ENCODE measurements around the gene VSIG10L.

The VSIG10L gene

DNA sequence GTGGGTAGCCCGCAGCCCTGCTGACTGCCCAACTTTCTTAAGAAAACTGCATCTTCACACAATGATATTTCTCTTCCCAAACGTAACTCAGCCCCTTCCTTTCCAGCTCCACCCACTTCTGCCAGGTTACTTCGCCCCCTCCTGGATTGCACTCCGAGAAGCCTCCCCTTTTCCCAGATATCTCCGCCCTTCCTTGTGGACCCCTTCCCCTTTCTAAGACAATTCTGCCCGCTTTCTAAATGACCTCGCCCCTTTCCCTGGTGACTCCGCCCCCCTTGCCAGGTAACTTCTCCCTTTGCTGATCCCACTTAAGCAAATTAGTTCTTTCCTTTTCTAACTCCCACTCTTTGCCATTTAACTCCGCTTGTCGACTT lies 2.6 kb downstream of the VSIG10L start:
- in situ Hi-C loops (cut with MboI; ENCODE audit: low sequenced_read_pairs) = no loop called here

DNA sequence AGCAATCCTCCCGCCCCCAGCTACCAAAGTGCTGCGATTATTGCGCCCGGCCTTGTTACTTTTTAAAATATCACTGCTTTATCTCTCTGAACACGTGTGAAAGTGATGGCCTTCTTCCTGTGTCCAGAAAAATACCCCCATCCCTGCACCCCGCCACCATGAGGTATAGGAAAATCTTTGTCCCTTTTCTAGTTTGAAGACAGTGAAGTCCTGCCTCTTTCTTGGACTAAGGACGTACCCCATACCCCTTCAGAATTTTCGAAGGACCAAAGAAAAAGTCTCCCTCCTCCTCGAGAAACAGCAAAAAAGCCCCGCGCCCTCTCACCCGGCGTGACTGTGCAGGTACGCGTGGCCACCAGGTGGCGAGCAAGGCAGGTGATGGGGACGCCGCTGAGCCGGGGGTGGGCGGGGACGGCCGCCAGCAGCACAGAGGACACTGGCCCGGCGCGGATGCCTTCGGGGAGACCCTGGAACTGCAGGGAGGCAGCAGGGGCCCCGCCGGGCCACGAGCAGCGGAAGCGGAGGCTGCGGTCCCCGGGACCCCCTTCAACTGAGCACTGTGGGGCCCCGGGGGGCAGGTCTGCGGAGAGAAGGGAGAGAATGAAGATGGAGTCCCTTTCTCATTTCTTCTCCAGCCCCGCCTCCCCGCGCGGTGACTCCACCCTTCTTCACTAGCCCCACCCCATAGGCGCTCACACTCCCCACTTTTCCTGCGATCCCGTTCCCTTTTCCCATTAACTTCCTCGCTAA lies 3.2 kb downstream of the VSIG10L start:
- in situ Hi-C loops (cut with MboI; ENCODE audit: low sequenced_read_pairs) = no loop called here

DNA sequence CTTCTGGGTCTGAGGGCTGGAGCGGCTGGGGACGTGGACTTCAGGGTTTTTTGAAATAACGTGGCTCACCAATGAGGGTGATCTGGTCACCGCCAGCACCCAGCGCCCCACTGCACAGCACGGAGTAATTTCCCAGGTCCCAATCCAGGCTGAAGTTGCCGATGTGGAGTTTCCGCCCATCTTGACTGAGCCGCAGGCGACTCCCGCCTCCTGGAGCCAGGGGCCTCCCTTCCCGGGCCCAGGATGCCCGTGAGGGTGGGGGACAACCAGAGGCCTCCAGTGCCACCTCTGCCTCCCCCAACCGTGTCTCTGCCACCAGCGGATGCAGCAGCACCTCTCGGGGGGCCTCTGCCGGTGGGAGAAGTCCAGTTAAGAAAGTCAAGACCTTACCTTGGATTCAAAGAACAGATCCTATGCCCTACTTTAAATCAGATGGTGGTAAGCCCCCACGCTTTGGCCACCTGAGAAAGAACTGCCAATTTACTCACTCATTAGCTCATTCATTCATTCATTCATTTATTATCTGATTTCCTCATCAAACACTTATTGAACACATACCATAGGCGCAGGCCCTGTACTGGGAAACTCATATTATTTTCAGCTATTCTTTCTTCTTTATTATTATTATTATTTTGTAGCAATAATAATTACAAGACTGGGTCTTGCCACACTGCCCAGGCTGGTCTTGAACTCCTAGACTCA lies 3.9 kb downstream of the VSIG10L start:
- in situ Hi-C loops (cut with MboI; ENCODE audit: low sequenced_read_pairs) = no loop called here

DNA sequence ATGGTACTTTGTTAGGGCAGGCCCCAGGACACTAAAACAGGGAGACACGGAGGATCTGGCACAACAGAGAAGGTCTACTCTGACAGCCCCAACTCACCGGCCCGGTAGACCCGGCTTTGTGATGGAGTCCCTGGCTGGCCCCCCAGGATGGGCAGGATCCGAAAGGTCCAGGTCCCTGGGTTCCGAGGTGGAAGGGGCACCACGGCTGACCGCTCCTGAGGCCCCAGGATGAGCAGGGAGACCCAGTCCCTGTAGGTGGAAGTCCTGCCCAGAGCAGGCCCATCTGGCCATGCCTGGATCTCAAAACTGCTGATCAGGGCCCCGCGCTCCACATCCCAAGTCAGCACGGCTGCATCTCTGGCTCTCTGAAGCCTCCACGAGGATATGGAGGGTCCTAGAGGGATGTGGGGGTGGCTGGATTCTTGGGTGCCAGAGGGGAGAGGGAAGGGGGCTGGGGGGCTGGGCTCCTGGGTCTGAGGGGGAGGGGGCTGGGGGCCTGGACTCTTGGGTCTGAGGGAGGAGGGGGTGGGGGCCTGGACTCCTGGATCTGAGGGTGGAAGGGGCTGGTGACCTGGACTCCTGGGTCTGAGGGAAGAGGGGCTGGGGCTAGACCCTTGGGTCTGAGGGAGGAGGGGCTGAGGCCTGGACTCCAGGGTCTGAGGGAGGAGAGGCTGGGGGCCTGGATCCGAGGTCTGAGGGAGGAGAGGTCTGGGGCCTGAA lies 4.6 kb downstream of the VSIG10L start:
- in situ Hi-C loops (cut with MboI; ENCODE audit: low sequenced_read_pairs) = no loop called here

DNA sequence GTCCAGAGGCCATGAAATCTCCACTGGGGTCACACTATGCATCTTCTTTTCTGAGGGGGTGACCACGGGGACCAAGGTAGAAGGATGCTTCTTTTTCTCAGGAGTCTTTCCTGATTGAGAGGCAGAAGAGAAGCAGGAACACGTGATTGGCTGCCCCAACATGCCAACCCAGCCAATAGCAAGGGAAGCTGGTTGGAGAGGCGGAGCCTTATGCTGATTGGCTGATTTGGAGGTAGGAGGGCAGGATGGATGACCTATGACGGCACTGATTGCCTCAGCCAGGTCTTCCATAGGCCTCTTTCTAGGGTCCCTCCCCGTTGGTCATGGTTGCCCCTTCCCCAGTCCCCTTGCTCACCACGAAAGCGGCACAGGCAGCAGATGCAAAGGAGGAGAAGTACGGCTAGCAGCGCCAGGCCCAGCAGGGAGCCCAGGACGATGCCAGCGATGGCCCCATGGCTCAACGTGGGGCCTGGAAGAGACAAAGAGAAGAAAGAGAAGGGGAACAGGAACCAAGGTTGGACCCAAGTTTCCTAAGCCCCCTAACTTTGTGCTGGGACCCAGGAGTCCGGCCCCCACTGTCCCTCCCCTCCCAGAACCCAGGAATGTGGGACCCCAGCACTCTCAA lies 8.0 kb downstream of the VSIG10L start:
- in situ Hi-C loops (cut with MboI; ENCODE audit: low sequenced_read_pairs) = no loop called here

DNA sequence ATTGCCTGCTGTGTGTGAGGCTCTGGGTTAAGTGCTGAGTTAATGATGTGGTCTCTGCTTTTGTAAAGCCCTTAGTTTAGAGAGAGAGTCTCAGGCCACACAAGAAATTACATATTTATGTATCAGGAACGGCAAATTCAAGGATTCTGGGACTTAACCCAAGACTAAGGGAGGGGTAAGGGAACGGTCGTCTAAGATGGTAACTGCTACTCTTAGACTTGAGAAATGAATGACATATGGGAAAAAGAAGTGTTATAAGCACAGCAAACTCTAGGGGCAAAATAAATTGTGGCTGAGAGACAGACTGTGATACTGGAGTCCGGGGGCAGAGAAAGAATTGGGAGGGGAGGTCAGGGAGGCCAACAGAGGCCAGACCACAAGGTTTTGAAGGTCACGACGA lies 10.2 kb downstream of the VSIG10L start:
- in situ Hi-C loops (cut with MboI; ENCODE audit: low sequenced_read_pairs) = no loop called here

DNA sequence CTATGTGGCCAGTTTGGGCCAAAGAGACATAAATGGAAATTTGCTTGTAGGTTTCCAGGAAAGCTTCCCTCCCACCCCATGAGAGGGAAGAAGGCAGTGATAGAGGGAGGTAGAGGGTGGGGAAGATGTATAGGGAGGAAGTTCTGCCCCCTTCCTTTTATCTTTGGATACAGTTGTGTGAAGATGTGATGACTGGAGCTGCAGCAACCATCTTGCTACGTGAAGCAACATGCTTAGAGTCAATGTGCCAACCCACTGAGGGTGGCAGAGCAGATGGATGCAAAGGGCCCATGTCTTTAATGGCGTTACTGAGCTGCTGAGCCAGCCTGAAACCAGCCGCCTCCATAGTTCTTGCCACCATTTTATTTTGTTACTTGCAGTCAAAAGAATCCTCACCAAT lies 10.7 kb downstream of the VSIG10L start:
- in situ Hi-C loops (cut with MboI; ENCODE audit: low sequenced_read_pairs) = no loop called here

DNA sequence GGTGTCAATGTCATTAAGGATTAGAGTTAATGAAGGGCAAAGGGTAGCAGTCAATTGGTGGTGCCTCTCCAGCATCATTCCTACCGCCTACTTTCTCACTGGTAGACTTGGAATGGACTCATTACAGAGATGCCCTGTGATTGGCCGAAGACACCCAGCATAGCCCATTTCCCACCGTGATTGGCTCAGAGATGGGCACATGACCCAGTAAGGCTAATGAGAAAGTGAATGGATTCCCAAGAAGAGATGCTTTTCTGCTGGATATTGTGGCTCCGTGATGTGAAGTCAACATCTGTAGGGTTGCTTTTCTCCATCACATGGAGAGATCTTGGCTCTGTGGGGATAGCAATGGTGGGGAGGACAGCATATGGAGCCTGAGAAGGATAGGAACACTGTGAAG lies 11.6 kb downstream of the VSIG10L start:
- in situ Hi-C loops (cut with MboI; ENCODE audit: low sequenced_read_pairs) = no loop called here

DNA sequence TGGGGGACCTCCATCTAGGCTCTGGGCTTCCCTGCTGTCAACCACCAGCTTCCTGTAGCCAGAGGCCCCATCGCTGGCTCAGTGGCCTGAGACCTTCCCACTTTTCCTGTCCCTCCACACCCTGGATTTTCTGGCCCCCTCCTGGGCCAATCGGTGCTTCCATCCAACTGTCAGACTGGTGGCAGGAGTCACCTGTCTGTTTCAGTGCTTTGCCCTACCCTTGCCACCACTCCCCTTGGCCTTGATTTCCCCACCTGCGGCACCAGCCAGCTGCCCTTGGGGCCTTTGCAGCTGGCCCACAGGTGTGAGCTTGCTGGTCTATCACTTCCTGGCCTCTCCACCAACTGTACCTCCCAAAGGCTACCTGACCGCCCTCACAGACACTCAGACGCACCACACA lies 12.5 kb downstream of the VSIG10L start:
- in situ Hi-C loops (cut with MboI; ENCODE audit: low sequenced_read_pairs) = no loop called here

DNA sequence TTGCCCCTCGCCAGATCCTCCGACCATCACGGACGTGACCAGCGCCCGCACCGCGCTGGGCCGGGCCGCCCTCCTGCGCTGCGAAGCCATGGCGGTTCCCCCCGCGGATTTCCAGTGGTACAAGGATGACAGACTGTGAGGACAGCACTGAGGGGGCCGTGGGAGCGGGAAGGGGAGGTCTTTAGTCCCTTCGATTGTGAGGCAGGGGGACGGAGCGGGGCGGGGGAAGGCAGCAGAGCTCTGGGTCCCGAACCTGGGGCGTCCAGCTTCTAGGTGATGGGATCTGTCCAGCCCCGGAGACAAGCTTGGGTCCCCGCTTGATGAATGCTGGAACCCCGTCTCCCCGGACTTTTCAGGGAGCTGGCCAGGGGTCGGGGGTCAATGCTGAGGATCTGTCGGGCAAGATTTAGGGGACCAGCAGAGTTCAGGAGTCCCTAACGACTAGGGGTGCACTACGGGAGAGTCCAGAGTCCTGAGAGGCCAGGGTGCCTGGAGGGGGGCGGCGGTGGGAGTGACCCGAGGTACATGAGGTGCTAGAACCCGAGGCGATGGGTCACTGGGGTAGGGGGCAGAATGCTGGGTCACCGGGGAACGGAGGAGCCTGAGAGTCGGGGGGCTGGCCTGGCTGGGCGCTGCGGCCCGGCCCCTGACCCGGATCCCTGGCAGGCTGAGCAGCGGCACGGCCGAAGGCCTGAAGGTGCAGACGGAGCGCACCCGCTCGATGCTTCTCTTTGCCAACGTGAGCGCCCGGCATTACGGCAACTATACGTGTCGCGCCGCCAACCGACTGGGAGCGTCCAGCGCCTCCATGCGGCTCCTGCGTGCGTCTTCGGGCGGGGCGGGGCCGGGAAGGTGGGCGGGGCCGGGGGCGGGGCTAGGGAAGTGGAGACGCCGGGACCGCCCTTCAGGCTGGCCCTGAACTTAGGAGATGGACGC lies 14.6 kb downstream of the VSIG10L start:
- in situ Hi-C loops (cut with MboI; ENCODE audit: low sequenced_read_pairs) = no loop called here

DNA sequence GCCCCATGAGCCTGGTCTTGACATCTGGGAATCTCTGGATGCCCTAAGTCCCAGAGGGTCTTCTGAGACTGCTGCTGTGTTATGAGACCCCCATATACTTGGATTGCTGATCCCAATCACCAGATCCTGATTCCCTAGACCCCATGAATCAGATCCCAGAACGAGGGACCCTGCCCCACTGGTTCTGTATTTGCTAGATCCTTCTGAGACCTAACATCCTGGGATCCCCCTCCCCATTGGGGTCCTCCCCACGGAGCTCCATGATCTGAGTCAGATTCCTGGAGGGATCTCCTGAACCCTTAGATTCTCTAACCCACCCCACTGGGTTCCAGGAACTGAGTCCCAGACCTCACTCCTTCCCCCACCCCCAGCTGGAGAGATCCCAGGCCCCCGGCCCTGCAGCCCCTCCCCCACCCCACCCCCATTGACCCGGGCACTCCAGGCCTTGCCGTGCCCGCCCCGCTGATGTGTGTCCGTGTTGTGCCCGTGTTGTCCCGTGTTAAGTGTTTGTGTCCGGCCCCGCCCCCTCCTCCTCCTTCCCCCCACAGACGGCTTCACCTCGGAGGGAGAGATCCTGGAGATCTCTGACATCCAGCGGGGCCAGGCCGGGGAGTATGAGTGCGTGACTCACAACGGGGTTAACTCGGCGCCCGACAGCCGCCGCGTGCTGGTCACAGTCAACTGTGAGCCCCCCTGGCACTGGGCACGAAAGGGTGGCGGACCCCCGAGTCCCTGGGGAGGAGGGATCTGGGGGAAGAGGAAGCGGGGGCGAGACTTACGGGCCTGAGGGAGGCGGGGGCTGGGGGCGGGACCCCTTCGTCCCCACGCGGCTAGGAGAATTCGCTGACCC lies 15.5 kb downstream of the VSIG10L start:
- in situ Hi-C loops (cut with MboI; ENCODE audit: low sequenced_read_pairs) = no loop called here

DNA sequence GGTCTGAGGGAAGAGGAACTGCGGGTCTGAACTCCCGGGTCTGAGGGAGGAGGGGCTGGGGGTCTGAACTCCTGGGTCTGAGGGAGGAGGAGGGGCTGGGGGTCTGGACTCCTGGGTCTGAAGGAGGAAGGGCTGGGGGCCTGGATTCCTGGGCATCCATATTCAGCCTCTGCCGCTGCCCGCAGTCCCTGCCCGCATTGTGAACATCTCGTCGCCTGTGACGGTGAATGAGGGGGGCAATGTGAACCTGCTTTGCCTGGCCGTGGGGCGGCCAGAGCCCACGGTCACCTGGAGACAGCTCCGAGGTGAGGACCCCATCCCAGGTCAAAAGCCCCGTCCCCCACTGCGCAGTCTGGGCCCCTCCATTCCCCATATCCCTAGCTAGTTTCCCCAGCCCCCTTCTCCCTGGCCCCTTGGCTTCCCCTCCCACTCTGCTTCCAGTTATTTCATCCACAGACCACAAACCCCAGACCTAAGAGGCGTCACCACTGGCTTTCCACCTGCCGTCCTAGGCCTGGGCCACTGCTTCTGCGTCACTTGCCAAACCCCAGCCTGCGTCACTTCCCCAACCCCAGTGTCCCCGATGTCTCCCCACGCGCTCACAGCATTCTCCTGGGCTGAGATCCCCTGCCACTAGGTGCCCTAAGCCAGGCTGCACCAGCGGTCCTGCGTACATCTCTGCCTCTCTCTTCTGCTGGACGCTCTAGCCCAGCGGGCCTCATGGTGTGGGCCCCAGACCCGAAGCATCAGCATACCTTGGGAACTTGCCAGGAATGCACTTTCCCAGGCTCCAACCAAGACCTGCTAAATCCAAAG lies 16.6 kb downstream of the VSIG10L start:
- in situ Hi-C loops (cut with MboI; ENCODE audit: low sequenced_read_pairs) = no loop called here

DNA sequence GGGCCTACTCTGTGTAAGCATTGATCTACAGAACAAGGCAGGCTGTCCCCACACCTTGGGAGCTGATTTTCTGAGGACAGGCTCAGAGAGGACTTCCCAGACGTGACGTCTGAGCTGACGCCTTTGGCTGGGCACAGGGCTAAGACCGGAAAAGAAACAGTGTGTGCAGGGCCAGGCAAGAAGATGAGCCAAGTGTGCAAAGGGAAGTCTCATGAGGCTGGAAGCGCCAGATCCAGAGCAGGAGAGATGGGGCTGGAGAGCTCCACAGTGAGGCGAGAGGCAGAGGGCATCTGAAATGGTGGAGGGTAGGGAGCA lies 17.8 kb downstream of the VSIG10L start:
- in situ Hi-C loops (cut with MboI; ENCODE audit: low sequenced_read_pairs) = no loop called here

DNA sequence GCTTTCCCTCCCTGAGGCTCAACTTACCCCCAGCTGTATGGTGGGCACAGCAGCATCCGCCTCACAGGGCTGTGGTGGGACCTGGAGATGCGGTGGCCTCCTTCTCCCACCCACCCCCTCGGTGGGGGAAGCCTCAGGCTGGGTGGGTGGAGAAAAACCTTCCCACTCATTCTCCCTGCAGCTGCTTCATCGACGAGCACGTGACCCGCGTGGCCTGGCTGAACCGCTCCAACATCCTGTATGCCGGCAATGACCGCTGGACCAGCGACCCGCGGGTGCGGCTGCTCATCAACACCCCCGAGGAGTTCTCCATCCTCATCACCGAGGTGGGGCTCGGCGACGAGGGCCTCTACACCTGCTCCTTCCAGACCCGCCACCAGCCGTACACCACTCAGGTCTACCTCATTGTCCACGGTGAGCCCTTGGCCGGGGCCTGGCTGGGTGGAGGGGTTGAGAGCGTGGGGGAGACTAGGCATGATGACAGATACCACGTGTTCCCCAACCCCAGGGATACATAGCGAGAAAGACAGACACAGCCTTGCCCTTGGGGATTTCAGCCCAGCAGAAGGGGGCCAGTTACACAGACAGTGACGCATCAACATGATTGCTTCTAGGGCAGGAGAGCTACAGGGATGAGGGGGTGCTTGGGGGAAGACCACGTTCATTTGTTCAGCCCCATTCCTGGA lies 18.3 kb downstream of the VSIG10L start:
- in situ Hi-C loops (cut with MboI; ENCODE audit: low sequenced_read_pairs) = no loop called here

DNA sequence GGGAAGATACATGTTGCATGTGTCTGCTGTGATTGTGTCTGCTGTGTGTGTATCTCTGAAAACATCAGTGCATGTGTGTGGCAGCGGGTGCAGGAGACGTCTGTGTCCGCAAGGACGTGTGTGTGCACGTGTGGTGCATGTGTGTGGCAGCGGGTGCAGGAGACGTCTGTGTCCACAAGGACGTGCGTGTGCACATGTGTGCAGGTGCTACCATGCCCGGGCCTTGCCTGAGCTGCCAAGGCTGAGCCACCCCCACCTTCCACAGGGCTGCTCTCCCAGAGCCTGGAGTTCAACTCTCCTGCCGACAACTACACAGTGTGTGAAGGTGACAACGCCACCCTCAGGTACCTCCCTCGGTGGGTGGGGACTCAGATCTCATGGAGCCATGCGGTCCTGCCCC lies 20.1 kb downstream of the VSIG10L start:
- in situ Hi-C loops (cut with MboI; ENCODE audit: low sequenced_read_pairs) = no loop called here

DNA sequence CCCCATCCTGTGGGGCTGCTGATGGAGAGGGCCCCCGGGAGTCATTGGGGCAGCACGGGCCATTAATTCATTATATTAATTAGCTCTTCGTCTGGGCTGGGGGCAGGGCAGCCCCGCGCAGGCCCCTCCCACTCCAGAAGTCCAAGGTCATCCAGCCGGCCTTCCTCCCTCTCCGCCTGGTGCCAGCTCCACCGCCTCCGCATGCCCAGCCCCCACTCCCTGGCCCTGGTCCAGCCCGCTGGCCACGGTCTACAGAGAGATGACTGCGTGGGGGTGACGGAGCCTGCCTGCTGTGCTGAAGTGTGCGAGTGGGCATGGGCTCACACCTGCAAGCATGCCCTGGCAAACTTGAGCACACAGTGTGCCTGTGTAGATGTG lies 21.7 kb downstream of the VSIG10L start:
- in situ Hi-C loops (cut with MboI; ENCODE audit: low sequenced_read_pairs) = no loop called here

DNA sequence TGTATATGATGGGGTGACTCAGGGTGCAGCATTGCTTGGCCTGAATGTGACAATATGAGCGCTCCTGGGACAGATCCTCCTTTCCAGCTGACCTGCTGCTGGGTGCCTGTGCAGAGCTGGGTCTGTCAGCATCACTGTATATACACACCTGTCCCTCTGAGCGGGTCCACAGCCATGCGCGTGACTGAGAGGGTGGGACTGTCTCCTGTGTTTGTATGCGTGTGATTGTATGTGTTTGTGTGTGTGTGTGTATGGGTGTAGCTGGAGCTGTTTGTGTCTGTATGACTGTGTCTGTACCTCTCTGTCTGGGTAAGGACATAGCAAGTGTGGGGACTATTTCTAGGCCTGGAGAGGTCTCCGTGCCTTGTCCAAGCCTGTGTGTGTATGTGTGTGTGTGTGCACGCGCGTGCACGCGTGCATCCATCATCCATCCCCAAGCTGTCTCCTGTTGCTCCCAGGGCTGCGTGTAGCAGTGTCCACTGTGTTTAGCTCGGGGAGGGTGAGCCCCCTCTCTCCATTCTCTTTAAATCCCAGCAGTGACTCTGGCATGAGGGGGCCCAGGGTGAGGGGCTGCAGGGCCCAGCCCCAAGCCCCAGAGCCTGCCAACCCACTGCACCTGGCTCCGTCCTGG lies 22.2 kb downstream of the VSIG10L start:
- in situ Hi-C loops (cut with MboI; ENCODE audit: low sequenced_read_pairs) = no loop called here

Measured in HL-60/S4 treated with phorbol 12-myristate 13-acetate at 8.2 ng/mL for 4 days and 3 days (cell line).